Tongue (tissue), 2 donors: ENCODE measurements around the gene VDAC2. TPM values are rescaled to one million over a fixed set of nuclear protein-coding genes. Genes with fewer than 3 reads are reported as not detected.
"Not testable (repeated sequence)": the region's sequence is repeated elsewhere in the genome, so short reads cannot be mapped to it uniquely, and the experiment has no call there.

Source experiments
- DNase-seq: peaks from one replicate; pipeline ENCODE4 v3.0.0-alpha.2; 2015
- total RNA-seq: library from RNA; depleted of rRNA; stranded (reverse); fragments of >200 nt; gene quantifications from one replicate; pipeline ENCODE4 v1.2.3, GENCODE V29; 2014

Gene VDAC2
- total RNA-seq, 1 donor from 2014 or later: 232 TPM

- DNase-seq: not testable (repeated sequence)
Observed at GRCh38 chr10:75199949-75200348, 10.6 kb upstream of the VDAC2 start.

GRCh38 chr10:75201793-75202307 lies 8.7 kb upstream of the VDAC2 start:
- no peak for DNase-seq

GRCh38 chr10:75202321-75203045 lies 8.1 kb upstream of the VDAC2 start:
- no peak for DNase-seq

- not testable (repeated sequence) for DNase-seq
Observed at GRCh38 chr10:75203046-75203620, 7.5 kb upstream of the VDAC2 start.

GRCh38 chr10:75203724-75204123 lies 6.9 kb upstream of the VDAC2 start:
- DNase-seq: no peak

- DNase-seq: no peak
Observed at GRCh38 chr10:75205908-75206307, 4.7 kb upstream of the VDAC2 start.

GRCh38 chr10:75206638-75207037 lies 4.0 kb upstream of the VDAC2 start:
- DNase-seq: not testable (repeated sequence)

GRCh38 chr10:75207079-75207856 lies 3.3 kb upstream of the VDAC2 start:
- DNase-seq: no peak

- DNase-seq: no peak
Observed at GRCh38 chr10:75207857-75208144, 2.8 kb upstream of the VDAC2 start.

GRCh38 chr10:75208181-75208580 lies 2.4 kb upstream of the VDAC2 start:
- peak; percentile 50 for DNase-seq

- no peak for DNase-seq
Observed at GRCh38 chr10:75209086-75209920, 1.3 kb upstream of the VDAC2 start.

- DNase-seq: peak; percentile 93
Observed at GRCh38 chr10:75209921-75210281, 695 bp upstream of the VDAC2 start.

- peak; percentile 52 for DNase-seq
Observed at GRCh38 chr10:75211007-75211691, 553 bp downstream of the VDAC2 start.

- no peak for DNase-seq
Observed at GRCh38 chr10:75212343-75212742, 1.7 kb downstream of the VDAC2 start.

GRCh38 chr10:75220274-75220673 lies 9.7 kb downstream of the VDAC2 start:
- no peak for DNase-seq

GRCh38 chr10:75221492-75221891 lies 10.9 kb downstream of the VDAC2 start:
- not testable (repeated sequence) for DNase-seq

- DNase-seq: no peak
Observed at GRCh38 chr10:75223507-75223906, 12.9 kb downstream of the VDAC2 start.

- DNase-seq: no peak
Observed at GRCh38 chr10:75226095-75226494, 15.5 kb downstream of the VDAC2 start.

GRCh38 chr10:75226656-75227055 lies 16.1 kb downstream of the VDAC2 start:
- DNase-seq: no peak

- DNase-seq: no peak
Observed at GRCh38 chr10:75228278-75228677, 17.7 kb downstream of the VDAC2 start.

GRCh38 chr10:75228834-75229233 lies 18.2 kb downstream of the VDAC2 start:
- DNase-seq: no peak

- no peak for DNase-seq
Observed at GRCh38 chr10:75229971-75230370, 19.4 kb downstream of the VDAC2 start.
